HepG2 (cell line): ENCODE measurements around the gene RERE. TPM values are rescaled to one million over a fixed set of nuclear protein-coding genes. Genes with fewer than 3 reads are reported as not detected.

Experiments
- ATF4 ChIP-seq, 2 experiments: fragments of 450-650 bp in 1 of 2; sonication (generic) in 1 of 2; formaldehyde crosslinking; IDR thresholded peaks; 2 replicates each; pipeline versions ENCODE4 v1.5.0 to v1.8.0; 2020 to 2022; ENCODE audit warnings: mild to moderate bottlenecking in 1 of 2, missing genetic modification reagents in 1 of 2
- DNMT1 ChIP-seq: sonication (generic); formaldehyde crosslinking; IDR thresholded peaks from 2 replicates; pipeline ENCODE4 v1.5.1; 2020; ENCODE audit warnings: mild to moderate bottlenecking, missing genetic modification reagents
- FOXK1 ChIP-seq: sonication (generic); formaldehyde crosslinking; IDR thresholded peaks from 2 replicates; pipeline ENCODE4 v1.4.0; 2020; ENCODE audit warnings: low read depth, missing genetic modification reagents, borderline replicate concordance
- HCFC1 ChIP-seq: fragments of 150-350 bp; IDR thresholded peaks from 2 replicates; pipeline ENCODE4 v1.6.1; 2014; ENCODE audit warnings: low read depth, low read length
- HOXA7 ChIP-seq: sonication (generic); formaldehyde crosslinking; IDR thresholded peaks from 2 replicates; pipeline ENCODE4 v1.8.1; 2022; ENCODE audit warnings: mild to moderate bottlenecking, missing genetic modification reagents, moderate library complexity
- KDM5B ChIP-seq: sonication (generic); formaldehyde crosslinking; IDR thresholded peaks from 2 replicates; pipeline ENCODE4 v1.4.0; 2020; ENCODE audit warnings: missing genetic modification reagents, mild to moderate bottlenecking, borderline replicate concordance
- KLF11 ChIP-seq: IDR thresholded peaks from 2 replicates; pipeline ENCODE4 v1.6.1; 2016; ENCODE audit warnings: missing compliant biosample characterization
- KLF15 ChIP-seq: sonication (generic); formaldehyde crosslinking; IDR thresholded peaks from 2 replicates; pipeline ENCODE4 v1.8.1; 2023; ENCODE audit warnings: borderline replicate concordance, mild to moderate bottlenecking, inconsistent platforms, missing genetic modification reagents, mixed read lengths
- MXD4 ChIP-seq: IDR thresholded peaks from 2 replicates; pipeline ENCODE4 v1.6.1; 2016; ENCODE audit warnings: mild to moderate bottlenecking, missing biosample characterization, missing genetic modification reagents
- NFE2L2 ChIP-seq: fragments of 150-350 bp; IDR thresholded peaks from 2 replicates; pipeline ENCODE4 v1.6.1; 2014; ENCODE audit warnings: low read length
- NR2F6 ChIP-seq, 2 experiments: IDR thresholded peaks; 2 replicates each; pipeline ENCODE4 v1.6.1; 2016; ENCODE audit warnings: antibody characterized with exemption in 1 of 2, mild to moderate bottlenecking in 1 of 2
- POLR2A ChIP-seq, 2 experiments: IDR thresholded peaks; 2 replicates each; pipeline ENCODE4 v1.6.1; 2011; ENCODE audit warnings: low read depth in 2 of 2, low read length in 2 of 2, mild to moderate bottlenecking in 1 of 2, moderate library complexity in 1 of 2; ENCODE audit not compliant: insufficient read depth in 1 of 2
- RARA ChIP-seq: IDR thresholded peaks from 2 replicates; pipeline ENCODE4 v1.6.1; 2016; ENCODE audit warnings: missing genetic modification reagents, missing compliant biosample characterization
- SMARCE1 ChIP-seq: fragments of 450-650 bp; IDR thresholded peaks from 2 replicates; pipeline ENCODE4 v1.6.1; 2017; ENCODE audit warnings: borderline replicate concordance
- SRY ChIP-seq: sonication (generic); formaldehyde crosslinking; IDR thresholded peaks from 2 replicates; pipeline ENCODE4 v1.8.0; 2022; ENCODE audit warnings: mild to moderate bottlenecking, missing genetic modification reagents
- ZBTB21 ChIP-seq: sonication (generic); formaldehyde crosslinking; IDR thresholded peaks from 2 replicates; pipeline ENCODE4 v1.4.0; 2020; ENCODE audit warnings: missing genetic modification reagents
- ZBTB7B ChIP-seq: sonication (generic); formaldehyde crosslinking; IDR thresholded peaks from 2 replicates; pipeline ENCODE4 v1.4.0; 2020; ENCODE audit warnings: missing genetic modification reagents
- ZFP82 ChIP-seq: sonication (generic); formaldehyde crosslinking; IDR thresholded peaks from 2 replicates; pipeline ENCODE4 v1.5.1; 2020; ENCODE audit warnings: mild to moderate bottlenecking, missing genetic modification reagents, borderline replicate concordance
- ZIK1 ChIP-seq: sonication (generic); formaldehyde crosslinking; IDR thresholded peaks from 2 replicates; pipeline ENCODE4 v1.5.0; 2020; ENCODE audit warnings: mild to moderate bottlenecking, low read depth, missing genetic modification reagents, borderline replicate concordance
- ZNF17 ChIP-seq: sonication (generic); formaldehyde crosslinking; IDR thresholded peaks from 2 replicates; pipeline ENCODE4 v1.5.0; 2020; ENCODE audit warnings: mild to moderate bottlenecking, missing genetic modification reagents
- ZNF180 ChIP-seq: sonication (generic); formaldehyde crosslinking; IDR thresholded peaks from 2 replicates; pipeline ENCODE4 v1.4.0; 2020; ENCODE audit warnings: low read depth, missing genetic modification reagents, borderline replicate concordance
- ZNF224 ChIP-seq: sonication (generic); formaldehyde crosslinking; IDR thresholded peaks from 2 replicates; pipeline ENCODE4 v1.5.0; 2020; ENCODE audit warnings: mild to moderate bottlenecking, missing genetic modification reagents
- ZNF431 ChIP-seq: sonication (generic); formaldehyde crosslinking; IDR thresholded peaks from 2 replicates; pipeline ENCODE4 v1.9.0; 2022; ENCODE audit warnings: missing genetic modification reagents, low read depth, mild to moderate bottlenecking, borderline replicate concordance
- ZNF503 ChIP-seq: sonication (generic); formaldehyde crosslinking; IDR thresholded peaks from 2 replicates; pipeline ENCODE4 v1.4.0; 2020; ENCODE audit warnings: missing genetic modification reagents
- ZNF710 ChIP-seq: sonication (generic); formaldehyde crosslinking; IDR thresholded peaks from 2 replicates; pipeline ENCODE4 v1.5.0; 2020; ENCODE audit warnings: mild to moderate bottlenecking, missing genetic modification reagents, borderline replicate concordance
- polyA plus RNA-seq, 8 experiments: library from polyadenylated mRNA; depleted of rRNA in 3 of 8; stranded (reverse) in 7 of 8; unstranded in 1 of 8; fragments of >200 nt; fragmentation: Illumina TruSeq in 4 of 8; extraction: Trizol in 4 of 8; gene quantifications; 2 replicates each; pipeline versions ENCODE4 v1.2.1 to v1.2.3, GENCODE V29; 2011 to 2016; ENCODE audit warnings: low read depth in 4 of 8, missing spikeins in 1 of 8, mixed read lengths in 1 of 8; ENCODE audit not compliant: insufficient read depth in 1 of 8
- total RNA-seq, 5 experiments: library from RNA; depleted of rRNA; stranded (reverse); fragments of >200 nt; fragmentation: Illumina TruSeq; extraction: Trizol; gene quantifications; 2 replicates each; pipeline ENCODE4 v1.2.3, GENCODE V29; 2016; ENCODE audit warnings: low read depth in 1 of 5
- TF ChIP-seq, protein P1 (sequence below): sonication (generic); formaldehyde crosslinking; IDR thresholded peaks from 2 replicates; pipeline ENCODE4 v1.5.0; 2020; ENCODE audit warnings: missing genetic modification reagents

RERE gene
- total and polyA plus RNA-seq, 2 of the 13 experiments (the other 11 are each of a cell fraction or from before 2014, with no cell fraction given): 18.3 to 21.9 TPM

GRCh38 chr1:8463144-8463927 lies 354.1 kb downstream of the RERE start (continued):
- no peak for TF ChIP-seq NFE2L2
- TF ChIP-seq DNMT1 (CRISPR knock-in tag): no peak
- TF ChIP-seq ZBTB21 (CRISPR knock-in tag): no peak
- no peak for TF ChIP-seq SRY (CRISPR knock-in tag)
- no peak for TF ChIP-seq ATF4 (CRISPR knock-in tag; IDR thresholded peaks at IDR 0.05)
- no peak for TF ChIP-seq ZIK1 (CRISPR knock-in tag)
- no peak for TF ChIP-seq HCFC1
- no peak for TF ChIP-seq ZNF224 (CRISPR knock-in tag)
- no peak for TF ChIP-seq ZBTB7B
- TF ChIP-seq, protein P1, sequence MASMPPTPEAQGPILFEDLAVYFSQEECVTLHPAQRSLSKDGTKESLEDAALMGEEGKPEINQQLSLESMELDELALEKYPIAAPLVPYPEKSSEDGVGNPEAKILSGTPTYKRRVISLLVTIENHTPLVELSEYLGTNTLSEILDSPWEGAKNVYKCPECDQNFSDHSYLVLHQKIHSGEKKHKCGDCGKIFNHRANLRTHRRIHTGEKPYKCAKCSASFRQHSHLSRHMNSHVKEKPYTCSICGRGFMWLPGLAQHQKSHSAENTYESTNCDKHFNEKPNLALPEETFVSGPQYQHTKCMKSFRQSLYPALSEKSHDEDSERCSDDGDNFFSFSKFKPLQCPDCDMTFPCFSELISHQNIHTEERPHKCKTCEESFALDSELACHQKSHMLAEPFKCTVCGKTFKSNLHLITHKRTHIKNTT (CRISPR knock-in tag): no peak
- no peak for TF ChIP-seq HOXA7
- no peak for TF ChIP-seq KDM5B
- TF ChIP-seq KLF11 (CRISPR knock-in tag): no peak
- TF ChIP-seq ZNF180: no peak
- no peak for TF ChIP-seq ZNF431 (CRISPR knock-in tag)
- TF ChIP-seq POLR2A (IDR thresholded peaks at IDR 0.05; ENCODE audit: insufficient read depth in 1 of 2, low read depth in 2 of 2, low read length in 2 of 2): no peak
- TF ChIP-seq ZFP82: no peak
- TF ChIP-seq NR2F6 (IDR thresholded peaks at IDR 0.05): no peak
- 0 out of 2 replicates have a peak, but pooled peaks have one; percentile 32 for TF ChIP-seq NR2F6 (CRISPR knock-in tag; IDR thresholded peaks at IDR 0.05)
- TF ChIP-seq ZNF710 (CRISPR knock-in tag): peak; percentile 85
- no peak for TF ChIP-seq SMARCE1
- TF ChIP-seq ZNF503: no peak
- TF ChIP-seq ZNF17 (CRISPR knock-in tag): no peak
- TF ChIP-seq KLF15 (CRISPR knock-in tag): no peak
- TF ChIP-seq MXD4 (CRISPR knock-in tag): 0 out of 2 replicates have a peak, but pooled peaks have one; percentile 27
- TF ChIP-seq RARA (CRISPR knock-in tag): 0 out of 2 replicates have a peak, but pooled peaks have one; percentile 22
- peak; percentile 28; the same call in 1 of the 2 replicates for TF ChIP-seq FOXK1 (CRISPR knock-in tag)
